Upper lobe of right lung (tissue), 1 donor: Measurements from ENCODE around the gene WDR7. TPM values are rescaled to one million over a fixed set of nuclear protein-coding genes. Genes with fewer than 3 reads are reported as not detected.

ENCODE experiments used
- ATAC-seq: fragments of 200-7000 bp; cut with Tn5 transposase; one replicate; pipeline ENCODE4 v1.9.1; 2020; ENCODE audit warnings: mild to moderate bottlenecking, moderate library complexity
- DNase-seq: peaks from one replicate; pipeline ENCODE4 v3.0.0-alpha.2; 2020
- H3K27ac ChIP-seq: fragments of 200-600 bp; one replicate; pipeline ENCODE4 v1.8.0; 2022
- H3K27me3 ChIP-seq: fragments of 200-600 bp; one replicate; pipeline ENCODE4 v1.8.0; 2022; ENCODE audit warnings: mild to moderate bottlenecking
- H3K36me3 ChIP-seq: fragments of 200-600 bp; one replicate; pipeline ENCODE4 v1.8.0; 2022
- H3K4me1 ChIP-seq: fragments of 200-600 bp; one replicate; pipeline ENCODE4 v1.8.0; 2022
- H3K4me3 ChIP-seq: fragments of 200-600 bp; one replicate; pipeline ENCODE4 v1.8.0; 2022; ENCODE audit warnings: mild to moderate bottlenecking
- H3K9me3 ChIP-seq: fragments of 200-600 bp; one replicate; pipeline ENCODE4 v1.8.0; 2022
- CTCF ChIP-seq: fragments of 200-600 bp; IDR thresholded peaks from one replicate; pipeline ENCODE4 v1.8.0; 2022; ENCODE audit warnings: antibody characterized with exemption
- intact Hi-C: fragments of 100-400 bp; cut with DNase I; formaldehyde crosslinking; loops from one replicate; pipeline ENCODE4 v1.11.0; 2022
- total RNA-seq: library from RNA; stranded (reverse); fragmentation: NEBNext Ultra II Directional; extraction: Animal tissue kit (Norgen Biotek cat#: 25700); gene quantifications from one replicate; pipeline ENCODE4 v1.2.1, GENCODE V29; 2021
- donor health status: DM: no; HTN: yes; CAD: no; lungs with severe emphysema.

Gene WDR7
- total RNA-seq, 1 donor from 2014 or later, result 30.7 TPM

DNA sequence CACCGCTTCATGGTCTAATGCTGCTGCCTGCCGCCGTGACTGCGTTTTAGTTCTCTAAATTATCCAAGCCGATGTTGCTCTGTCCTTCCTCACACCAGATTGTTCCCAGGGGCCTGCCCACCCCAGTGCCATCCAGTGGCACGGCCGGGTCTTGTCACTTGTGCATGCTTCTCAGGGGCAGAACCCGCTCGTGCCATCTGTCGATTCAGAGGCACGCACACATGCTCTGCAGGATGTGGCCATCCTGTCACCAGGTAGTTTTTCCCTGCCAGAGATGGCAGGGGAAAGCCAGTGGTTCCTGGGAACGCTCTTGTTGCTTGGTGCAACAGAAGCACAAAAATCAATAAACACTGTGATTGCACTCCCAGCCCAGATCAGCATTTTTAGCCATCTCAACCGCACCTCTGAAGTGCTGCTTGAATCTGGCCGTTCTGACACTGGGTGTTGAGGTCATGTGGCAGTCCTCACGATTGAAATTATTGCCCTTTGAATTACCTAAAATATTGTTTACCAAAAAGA, 376.1 kb downstream of the WDR7 start:
- Histone ChIP-seq H3K27me3 (no peaks in the 10 kb centered on the region), H3K27ac (no peak overlapping the region), H3K4me3 (no peak overlapping the region), H3K36me3 (peaks cover 24% of the 10 kb centered on the region), H3K4me1 (no peaks in the 10 kb centered on the region), H3K9me3 (no peaks in the 10 kb centered on the region)
- ATAC-seq, result no peak
- no peak for DNase-seq
- intact Hi-C loops, result no loop called here
- no peak for TF ChIP-seq CTCF

DNA sequence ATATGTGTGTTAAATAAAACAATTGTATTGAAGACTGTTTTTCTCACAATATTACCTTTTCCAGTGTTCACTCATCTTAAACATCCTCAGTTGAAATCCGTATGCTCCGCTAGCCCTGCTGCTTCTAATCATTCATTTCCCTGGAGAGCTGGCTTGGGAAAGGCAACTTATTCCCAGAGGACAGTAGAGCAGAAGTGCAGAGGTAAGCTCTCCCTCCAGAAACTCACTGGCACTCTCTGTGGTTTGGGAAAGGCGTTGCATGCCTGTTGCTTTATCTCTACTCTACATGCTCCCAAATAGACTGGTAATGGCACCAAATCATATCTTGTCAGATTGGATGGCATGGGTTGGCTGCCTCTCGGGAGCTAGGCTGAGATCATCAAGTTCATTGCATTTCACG, 378.6 kb downstream of the WDR7 start:
- Histone ChIP-seq H3K9me3 (no peaks in the 10 kb centered on the region), H3K36me3 (peaks cover 24% of the 10 kb centered on the region), H3K27me3 (no peaks in the 10 kb centered on the region), H3K27ac (no peak overlapping the region), H3K4me3 (no peak overlapping the region), H3K4me1 (no peaks in the 10 kb centered on the region)
- no peak for DNase-seq
- intact Hi-C loops, result no loop called here
- no peak for ATAC-seq
- no peak for TF ChIP-seq CTCF

DNA sequence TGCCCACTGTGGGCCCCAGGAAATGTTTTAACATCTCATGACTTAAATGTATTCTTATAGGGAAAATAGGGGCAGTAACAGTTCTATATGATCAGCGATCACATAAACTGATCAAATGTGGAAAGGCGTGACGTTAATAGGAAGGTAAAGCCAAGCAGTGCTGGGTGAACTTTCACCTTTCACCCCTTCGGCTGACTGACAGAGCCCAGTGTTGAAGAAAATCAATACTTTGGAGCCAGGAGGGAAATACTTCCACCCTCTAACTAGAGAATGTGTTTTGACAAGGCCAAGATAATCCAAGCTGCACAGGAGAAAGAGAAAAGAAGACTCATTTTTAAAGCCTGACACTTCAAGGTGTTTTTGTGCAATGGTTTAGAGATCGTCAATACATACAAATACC, 379.3 kb downstream of the WDR7 start:
- ATAC-seq, result no peak
- Histone ChIP-seq H3K4me3 (no peak overlapping the region), H3K27me3 (no peaks in the 10 kb centered on the region), H3K27ac (no peak overlapping the region), H3K9me3 (no peaks in the 10 kb centered on the region), H3K36me3 (peaks cover 24% of the 10 kb centered on the region), H3K4me1 (no peaks in the 10 kb centered on the region)
- TF ChIP-seq CTCF, result no peak
- intact Hi-C loops, result no loop called here
- DNase-seq, result no peak

DNA sequence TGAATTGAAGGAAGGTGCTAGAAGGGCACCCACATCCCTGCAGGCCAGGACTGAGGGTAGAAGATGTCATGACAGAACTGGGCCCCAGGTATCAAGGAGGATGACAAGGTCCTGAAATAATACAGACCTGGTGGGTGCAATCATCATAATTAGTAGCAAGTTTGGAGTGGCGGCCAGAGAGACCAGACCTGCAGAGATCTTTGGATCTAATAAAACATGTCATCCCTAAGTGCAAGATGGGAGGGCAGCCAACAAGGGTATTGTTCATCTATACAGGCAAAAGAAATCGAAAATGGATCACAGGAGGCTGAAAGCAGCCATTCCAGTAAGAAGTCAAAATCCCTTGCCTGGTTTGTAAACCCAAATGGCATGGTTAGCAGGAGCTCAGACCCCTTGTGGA, 384.4 kb downstream of the WDR7 start:
- Histone ChIP-seq H3K9me3 (no peaks in the 10 kb centered on the region), H3K27ac (no peak overlapping the region), H3K4me3 (no peak overlapping the region), H3K4me1 (no peaks in the 10 kb centered on the region), H3K27me3 (no peaks in the 10 kb centered on the region), H3K36me3 (no peaks in the 10 kb centered on the region)
- no peak for TF ChIP-seq CTCF
- DNase-seq (no peak), ATAC-seq (peak; percentile 30)
- intact Hi-C loops, result no loop called here

GRCh38 chr18:57038395-57038794, 387.2 kb downstream of the WDR7 start:
- Histone ChIP-seq H3K9me3 (no peaks in the 10 kb centered on the region), H3K4me3 (no peak overlapping the region), H3K36me3 (no peaks in the 10 kb centered on the region), H3K4me1 (no peaks in the 10 kb centered on the region), H3K27me3 (no peaks in the 10 kb centered on the region), H3K27ac (no peak overlapping the region)
- DNase-seq (no peak), ATAC-seq (no peak)
- no peak for TF ChIP-seq CTCF
- intact Hi-C loops, result no loop called here

- no peak overlapping the region for H3K4me3 ChIP-seq
- H3K36me3 ChIP-seq, result no peaks in the 10 kb centered on the region
- no peak overlapping the region for H3K27ac ChIP-seq
- no peaks in the 10 kb centered on the region for H3K9me3 ChIP-seq
- no peak for TF ChIP-seq CTCF
- H3K4me1 ChIP-seq, result no peaks in the 10 kb centered on the region
- DNase-seq (no peak), ATAC-seq (no peak)
- intact Hi-C loops, result no loop called here
- no peaks in the 10 kb centered on the region for H3K27me3 ChIP-seq
Observed at GRCh38 chr18:57040175-57040574, 389.0 kb downstream of the WDR7 start.
